Measurements from ENCODE around the gene RBM15. TPM values are rescaled to one million over a fixed set of nuclear protein-coding genes. Genes with fewer than 3 reads are reported as not detected.

RBM15 gene
- total RNA-seq, 1 experiment from 2014 or later: 32.1 TPM

- Histone ChIP-seq H3K27ac (ENCODE audit: low read length) (no peak overlapping the region), H3K4me3 (ENCODE audit: low read depth in 2 of 2, low read length in 2 of 2) (no peak overlapping the region), H3K9me3 (ENCODE audit: control insufficient read depth, insufficient read depth, low read depth, low read length) (no peaks in the 10 kb centered on the region), H3K4me1 (ENCODE audit: control insufficient read depth, insufficient read depth, low read length) (no peaks in the 10 kb centered on the region), H3K27me3 (ENCODE audit: control insufficient read depth, insufficient read depth, low read length) (peaks cover 2% of the 10 kb centered on the region; the same call in 1 of the 2 replicates), H3K36me3 (ENCODE audit: control insufficient read depth, insufficient read depth, low read length) (no peaks in the 10 kb centered on the region)
- CTCF ChIA-PET: interaction anchor here (0.5 to 0.6 kb wide), 2 partner anchors 10 to 218 kb away, joined by 3 read pairs; no protein-coding TSS in a partner anchor
- no peak for ATAC-seq
- in situ Hi-C loops (cut with HindIII; ENCODE audit: low pct_unique_long_range_greater_than_20kb, low sequenced_read_pairs): no loop called here
- TF ChIP-seq REST (IDR thresholded peaks at IDR 0.05; ENCODE audit: insufficient read depth in 1 of 2, low read depth in 2 of 2, low read length in 1 of 2) (no peak), POLR2AphosphoS5 (IDR thresholded peaks at IDR 0.05; ENCODE audit: low read depth, low read length) (no peak), CTCF (IDR thresholded peaks at IDR 0.05) (no peak), SIN3A (IDR thresholded peaks at IDR 0.05; ENCODE audit: borderline replicate concordance, insufficient read depth, low read depth, low read length) (no peak), TCF7L2 (IDR thresholded peaks at IDR 0.05; ENCODE audit: low read depth, low read length) (no peak)
- no peak for DNase-seq (ENCODE audit: low read depth, low spot score)
- intact Hi-C loops (cut with micrococcal nuclease; ENCODE audit: unreplicated experiment): no loop called here
- BruUV-seq (replicated peaks): no TSS peak
- POLR2A ChIA-PET: no interaction called here
Measured at GRCh38 chr1:110298991-110299390, 40.2 kb upstream of the RBM15 start.

- no peaks in the 10 kb centered on the region for H3K4me1 ChIP-seq (ENCODE audit: control insufficient read depth, insufficient read depth, low read length)
- no peaks in the 10 kb centered on the region for H3K9me3 ChIP-seq (ENCODE audit: control insufficient read depth, insufficient read depth, low read depth, low read length)
- BruUV-seq (replicated peaks): no TSS peak
- H3K27me3 ChIP-seq (ENCODE audit: control insufficient read depth, insufficient read depth, low read length): peaks cover 2% of the 10 kb centered on the region; the same call in 1 of the 2 replicates
- no peak overlapping the region for H3K27ac ChIP-seq (ENCODE audit: low read length)
- intact Hi-C loops (cut with micrococcal nuclease; ENCODE audit: unreplicated experiment): no loop called here
- ChIA-PET CTCF (no interaction called here), POLR2A (interaction anchor here (0.6 kb wide), 1 partner anchor 83 kb away, joined by 14 read pairs; no protein-coding TSS in a partner anchor)
- ATAC-seq (no peak), DNase-seq (ENCODE audit: low read depth, low spot score) (no peak)
- no peak for TF ChIP-seq POLR2AphosphoS5 (IDR thresholded peaks at IDR 0.05; ENCODE audit: low read depth, low read length)
- no peak for TF ChIP-seq TCF7L2 (IDR thresholded peaks at IDR 0.05; ENCODE audit: low read depth, low read length)
- TF ChIP-seq CTCF (IDR thresholded peaks at IDR 0.05): no peak
- no peak for TF ChIP-seq SIN3A (IDR thresholded peaks at IDR 0.05; ENCODE audit: borderline replicate concordance, insufficient read depth, low read depth, low read length)
- no peak for TF ChIP-seq REST (IDR thresholded peaks at IDR 0.05; ENCODE audit: insufficient read depth in 1 of 2, low read depth in 2 of 2, low read length in 1 of 2)
- no peak overlapping the region for H3K4me3 ChIP-seq (ENCODE audit: low read depth in 2 of 2, low read length in 2 of 2)
- in situ Hi-C loops (cut with HindIII; ENCODE audit: low pct_unique_long_range_greater_than_20kb, low sequenced_read_pairs): no loop called here
- H3K36me3 ChIP-seq (ENCODE audit: control insufficient read depth, insufficient read depth, low read length): no peaks in the 10 kb centered on the region
Measured at GRCh38 chr1:110300412-110301085, 38.6 kb upstream of the RBM15 start.
